Hepatocyte (in vitro differentiated cells): ENCODE data around the gene ADPRH.

Experiments
- EZH2phosphoT487 ChIP-seq: fragments of 200-600 bp; sonication (generic); IDR thresholded peaks from one replicate; pipeline ENCODE4 v1.6.1; 2018; ENCODE audit warnings: antibody characterized with exemption, mild to moderate bottlenecking, low read depth, moderate library complexity; ENCODE audit not compliant: unreplicated experiment, severe bottlenecking
- TF ChIP-seq, protein P1 (sequence below): fragments of 200-600 bp; sonication (generic); IDR thresholded peaks from 2 replicates; pipeline ENCODE4 v1.5.1; 2016; ENCODE audit warnings: antibody characterized with exemption, mild to moderate bottlenecking; ENCODE audit not compliant: poor library complexity

DNA sequence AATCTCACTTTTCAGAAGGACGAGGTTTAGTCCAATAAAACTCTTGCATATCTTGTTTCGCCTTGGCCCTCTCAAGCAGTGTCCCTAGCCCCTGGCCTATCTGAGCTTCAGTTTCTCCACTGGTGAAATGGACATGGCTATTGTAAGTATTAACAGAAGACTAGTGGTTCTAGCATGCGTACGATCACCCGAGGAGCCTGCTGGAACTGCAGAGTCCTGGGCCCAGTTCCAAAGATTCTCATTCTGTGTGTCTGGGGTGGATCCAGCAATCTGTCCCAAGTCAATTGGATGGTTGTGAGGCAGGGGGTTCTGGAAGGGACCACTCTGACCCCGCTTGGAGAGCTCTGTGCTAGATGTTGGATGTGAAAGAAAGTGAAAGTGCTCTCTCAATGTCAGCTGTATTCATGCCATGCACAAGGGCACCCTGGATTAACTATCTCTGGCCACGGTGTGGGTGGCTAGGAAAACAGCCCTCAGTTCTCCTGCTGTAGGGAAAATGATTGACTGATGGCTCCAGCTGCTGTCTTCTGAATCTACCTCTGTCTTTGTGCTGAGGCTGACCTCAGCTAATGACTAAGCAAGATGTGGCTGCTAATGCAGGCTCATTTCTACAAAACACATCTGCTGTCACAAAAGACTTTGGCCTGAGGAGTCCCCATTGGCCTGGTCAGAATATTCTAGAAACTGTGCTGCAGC lies 16.5 kb downstream of the ADPRH start:
- TF ChIP-seq, protein P1, sequence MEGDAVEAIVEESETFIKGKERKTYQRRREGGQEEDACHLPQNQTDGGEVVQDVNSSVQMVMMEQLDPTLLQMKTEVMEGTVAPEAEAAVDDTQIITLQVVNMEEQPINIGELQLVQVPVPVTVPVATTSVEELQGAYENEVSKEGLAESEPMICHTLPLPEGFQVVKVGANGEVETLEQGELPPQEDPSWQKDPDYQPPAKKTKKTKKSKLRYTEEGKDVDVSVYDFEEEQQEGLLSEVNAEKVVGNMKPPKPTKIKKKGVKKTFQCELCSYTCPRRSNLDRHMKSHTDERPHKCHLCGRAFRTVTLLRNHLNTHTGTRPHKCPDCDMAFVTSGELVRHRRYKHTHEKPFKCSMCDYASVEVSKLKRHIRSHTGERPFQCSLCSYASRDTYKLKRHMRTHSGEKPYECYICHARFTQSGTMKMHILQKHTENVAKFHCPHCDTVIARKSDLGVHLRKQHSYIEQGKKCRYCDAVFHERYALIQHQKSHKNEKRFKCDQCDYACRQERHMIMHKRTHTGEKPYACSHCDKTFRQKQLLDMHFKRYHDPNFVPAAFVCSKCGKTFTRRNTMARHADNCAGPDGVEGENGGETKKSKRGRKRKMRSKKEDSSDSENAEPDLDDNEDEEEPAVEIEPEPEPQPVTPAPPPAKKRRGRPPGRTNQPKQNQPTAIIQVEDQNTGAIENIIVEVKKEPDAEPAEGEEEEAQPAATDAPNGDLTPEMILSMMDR: no peak
- no peak for TF ChIP-seq EZH2phosphoT487
